HG02642 (cell line): Measurements from ENCODE around the gene GABBR2.

Experiments
- ATAC-seq: cut with Tn5 transposase; IDR thresholded peaks from one replicate; pipeline ENCODE4 v1.9.1; 2021; ENCODE audit warnings: mild to moderate bottlenecking; ENCODE audit not compliant: unreplicated experiment, poor library complexity

GABBR2 gene

GRCh38 chr9:98575379-98576346, 133.1 kb downstream of the GABBR2 start:
- peak; percentile 85 for ATAC-seq

- no peak for ATAC-seq
Observed at GRCh38 chr9:98573749-98574278, 134.9 kb downstream of the GABBR2 start.

GRCh38 chr9:98572796-98573195, 135.9 kb downstream of the GABBR2 start:
- no peak for ATAC-seq

GRCh38 chr9:98572054-98572627, 136.6 kb downstream of the GABBR2 start:
- ATAC-seq: no peak

GRCh38 chr9:98571643-98572042, 137.1 kb downstream of the GABBR2 start:
- ATAC-seq: no peak

- ATAC-seq: no peak
Observed at GRCh38 chr9:98570663-98571440, 137.9 kb downstream of the GABBR2 start.

GRCh38 chr9:98570055-98570454, 138.7 kb downstream of the GABBR2 start:
- no peak for ATAC-seq

GRCh38 chr9:98569491-98569890, 139.2 kb downstream of the GABBR2 start:
- no peak for ATAC-seq

GRCh38 chr9:98568909-98569469, 139.7 kb downstream of the GABBR2 start:
- no peak for ATAC-seq

- no peak for ATAC-seq
Observed at GRCh38 chr9:98568234-98568908, 140.4 kb downstream of the GABBR2 start.

- ATAC-seq: no peak
Observed at GRCh38 chr9:98567540-98568233, 141.0 kb downstream of the GABBR2 start.

- no peak for ATAC-seq
Observed at GRCh38 chr9:98565152-98566135, 143.3 kb downstream of the GABBR2 start.

GRCh38 chr9:98564714-98565113, 144.0 kb downstream of the GABBR2 start:
- no peak for ATAC-seq

- ATAC-seq: no peak
Observed at GRCh38 chr9:98563988-98564387, 144.7 kb downstream of the GABBR2 start.

GRCh38 chr9:98563212-98563907, 145.4 kb downstream of the GABBR2 start:
- ATAC-seq: no peak

GRCh38 chr9:98559561-98559960, 149.2 kb downstream of the GABBR2 start:
- ATAC-seq: no peak

GRCh38 chr9:98558575-98558974, 150.2 kb downstream of the GABBR2 start:
- ATAC-seq: no peak
